Left renal cortex interstitium (tissue), 4 donors: ENCODE results near the gene PDGFA. TPM values are rescaled to one million over a fixed set of nuclear protein-coding genes. Genes with fewer than 3 reads are reported as not detected.

ENCODE experiments used
- DNase-seq, 4 donors: peaks; one replicate each; pipeline ENCODE4 v3.0.0-alpha.2; 2013; ENCODE audit warnings: low read depth in 4 of 4, low spot score in 2 of 4, missing footprints in 1 of 4
- polyA plus RNA-seq, 4 donors: library from polyadenylated mRNA; unstranded; fragments of 120-200 nt; gene quantifications; one replicate each; pipeline ENCODE4 v1.2.1, GENCODE V29; 2013; ENCODE audit not compliant: insufficient read length in 4 of 4

The PDGFA gene
- 10 to 100 TPM; 44.5 to 57.8 (median 50.3) TPM for polyA plus RNA-seq

GRCh38 chr7:519484-520390 lies at the start of gene PDGFA:
Gene PDGFA, minus strand, starts transcription at chr7:519846. Its CDS starts 845 bp downstream, at chr7:519001.
- DNase-seq = no peak

GRCh38 chr7:568031-568951 lies 48.6 kb upstream of the PDGFA start:
- no peak for DNase-seq

GRCh38 chr7:567305-567883 lies 47.7 kb upstream of the PDGFA start:
- DNase-seq = no peak

- DNase-seq = no peak
Observed at GRCh38 chr7:566100-566499, 46.5 kb upstream of the PDGFA start.

GRCh38 chr7:564176-564865 lies 44.7 kb upstream of the PDGFA start:
- no peak for DNase-seq

GRCh38 chr7:563629-564170 lies 44.1 kb upstream of the PDGFA start:
- DNase-seq = no peak

GRCh38 chr7:562789-563628 lies 43.4 kb upstream of the PDGFA start:
- DNase-seq = no peak

- DNase-seq = no peak
Observed at GRCh38 chr7:562374-562675, 42.7 kb upstream of the PDGFA start.

GRCh38 chr7:561631-562373 lies 42.2 kb upstream of the PDGFA start:
- no peak for DNase-seq

GRCh38 chr7:560966-561630 lies 41.5 kb upstream of the PDGFA start:
- no peak for DNase-seq

GRCh38 chr7:559396-559705 lies 39.7 kb upstream of the PDGFA start:
- no peak for DNase-seq

- DNase-seq = no peak
Observed at GRCh38 chr7:557558-557881, 37.9 kb upstream of the PDGFA start.

GRCh38 chr7:556837-557557 lies 37.4 kb upstream of the PDGFA start:
- no peak for DNase-seq

- no peak for DNase-seq
Observed at GRCh38 chr7:556291-556826, 36.7 kb upstream of the PDGFA start.

GRCh38 chr7:555551-556160 lies 36.0 kb upstream of the PDGFA start:
- DNase-seq = no peak

GRCh38 chr7:553636-554111 lies 34.0 kb upstream of the PDGFA start:
- DNase-seq = no peak
